Measurements from ENCODE around the gene FN1. TPM values are rescaled to one million over a fixed set of nuclear protein-coding genes. Genes with fewer than 3 reads are reported as not detected.

The FN1 gene
- total and polyA plus RNA-seq, 8 donors: 42.0 to 861 (median 252) TPM

DNA sequence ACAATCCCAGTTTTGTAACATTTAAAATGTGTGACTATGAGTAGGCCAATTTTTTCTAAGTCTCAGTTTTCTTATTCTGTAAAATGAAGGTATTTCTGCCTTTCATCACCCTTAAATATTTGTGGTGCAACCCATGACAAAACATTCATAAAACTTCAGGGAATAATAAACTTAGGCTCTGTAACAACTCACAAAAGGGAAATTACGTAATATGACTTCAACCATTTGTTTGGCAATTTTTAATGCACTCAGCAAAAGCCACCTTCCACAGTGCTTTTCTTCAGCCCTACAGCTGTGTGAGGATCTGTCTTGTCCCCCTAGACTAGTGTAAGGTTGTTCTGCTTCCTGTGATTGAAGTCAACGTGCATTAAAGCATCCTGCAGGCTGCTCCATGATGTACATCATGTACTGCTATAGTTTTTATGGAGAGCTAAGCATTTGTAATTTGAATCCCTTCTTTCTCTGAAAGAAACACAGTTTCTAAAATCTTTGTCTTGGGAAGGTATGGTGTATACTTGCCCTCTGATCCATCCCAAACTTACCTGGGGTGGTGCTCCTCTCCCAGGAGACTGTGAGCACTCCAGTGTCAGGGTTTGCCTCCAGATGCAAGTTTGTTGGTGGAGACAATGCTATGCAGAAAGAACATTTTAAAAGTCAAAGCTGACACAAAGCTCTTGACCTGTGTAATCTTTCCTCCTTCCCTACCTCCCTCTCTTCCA is 39.1 kb downstream of the FN1 start:
- WGBS, 5 donors: 53 to 74% (median 64%) methylated on average over 2 of the region's 2 CpGs
- Histone ChIP-seq H3K36me3 (peaks cover 0 to 75% (median 43%) of the 10 kb centered on the region in 4 donors), H3K4me3 (no peak overlapping the region), H3K27me3 (no peaks in the 10 kb centered on the region), H3K27ac (no peak overlapping the region), H3K4me1 (peaks cover 0 to 17% (median 11%) of the 10 kb centered on the region in 4 donors), H3K9me3 (no peaks in the 10 kb centered on the region)
- TF ChIP-seq EP300 (IDR thresholded peaks at IDR 0.05) (no peak), POLR2AphosphoS5 (IDR thresholded peaks at IDR 0.05) (no peak), POLR2A (IDR thresholded peaks at IDR 0.05) (no peak)
- TF ChIP-seq, protein P1, sequence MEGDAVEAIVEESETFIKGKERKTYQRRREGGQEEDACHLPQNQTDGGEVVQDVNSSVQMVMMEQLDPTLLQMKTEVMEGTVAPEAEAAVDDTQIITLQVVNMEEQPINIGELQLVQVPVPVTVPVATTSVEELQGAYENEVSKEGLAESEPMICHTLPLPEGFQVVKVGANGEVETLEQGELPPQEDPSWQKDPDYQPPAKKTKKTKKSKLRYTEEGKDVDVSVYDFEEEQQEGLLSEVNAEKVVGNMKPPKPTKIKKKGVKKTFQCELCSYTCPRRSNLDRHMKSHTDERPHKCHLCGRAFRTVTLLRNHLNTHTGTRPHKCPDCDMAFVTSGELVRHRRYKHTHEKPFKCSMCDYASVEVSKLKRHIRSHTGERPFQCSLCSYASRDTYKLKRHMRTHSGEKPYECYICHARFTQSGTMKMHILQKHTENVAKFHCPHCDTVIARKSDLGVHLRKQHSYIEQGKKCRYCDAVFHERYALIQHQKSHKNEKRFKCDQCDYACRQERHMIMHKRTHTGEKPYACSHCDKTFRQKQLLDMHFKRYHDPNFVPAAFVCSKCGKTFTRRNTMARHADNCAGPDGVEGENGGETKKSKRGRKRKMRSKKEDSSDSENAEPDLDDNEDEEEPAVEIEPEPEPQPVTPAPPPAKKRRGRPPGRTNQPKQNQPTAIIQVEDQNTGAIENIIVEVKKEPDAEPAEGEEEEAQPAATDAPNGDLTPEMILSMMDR (IDR thresholded peaks at IDR 0.05): no peak
- no peak for DNase-seq
- intact Hi-C loops (cut with DNase I; ENCODE audit: low total_unique reads): no loop called here

DNA sequence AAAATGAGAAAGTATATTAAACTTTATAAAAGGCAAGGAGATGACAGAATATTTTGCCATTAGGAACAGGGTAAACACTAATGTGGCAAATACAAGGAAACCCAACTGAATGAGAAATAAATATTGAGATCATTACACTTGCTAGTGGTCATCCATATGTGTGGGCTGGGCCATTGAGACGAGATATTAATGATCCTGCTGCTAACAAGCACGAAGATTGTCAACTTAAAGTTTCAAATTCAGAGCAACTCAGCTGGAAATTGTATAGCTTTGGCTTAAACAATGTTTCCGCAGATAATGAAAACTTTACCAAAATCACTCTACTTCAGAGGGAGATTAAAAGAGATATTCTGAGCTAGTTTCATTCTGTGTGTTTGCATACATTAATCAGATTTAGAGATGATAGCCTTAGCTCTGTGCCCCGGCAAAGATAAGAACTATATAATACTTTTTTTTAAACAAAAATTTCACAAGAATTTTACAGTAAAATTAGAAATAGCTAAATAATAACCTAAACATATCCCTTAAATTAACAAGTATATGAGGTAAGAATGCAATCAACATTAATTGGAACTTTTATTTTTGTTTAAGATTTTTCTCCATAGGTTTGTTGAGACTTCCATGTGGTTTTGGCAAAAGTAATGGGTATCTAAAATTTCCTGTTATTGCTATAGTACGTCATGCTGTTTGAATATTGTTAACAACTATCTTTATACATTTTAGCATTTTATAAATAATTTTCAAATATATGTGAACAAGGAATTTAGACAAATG is 40.0 kb downstream of the FN1 start:
- no peaks in the 10 kb centered on the region for H3K27me3 ChIP-seq
- H3K9me3 ChIP-seq: no peaks in the 10 kb centered on the region
- peaks cover 0 to 17% (median 11%) of the 10 kb centered on the region in 4 donors for H3K4me1 ChIP-seq
- intact Hi-C loops (cut with DNase I; ENCODE audit: low total_unique reads): no loop called here
- H3K27ac ChIP-seq: no peak overlapping the region
- no peak for TF ChIP-seq POLR2A (IDR thresholded peaks at IDR 0.05)
- TF ChIP-seq POLR2AphosphoS5 (IDR thresholded peaks at IDR 0.05): no peak
- TF ChIP-seq, protein P1 (IDR thresholded peaks at IDR 0.05): no peak
- no peak for TF ChIP-seq EP300 (IDR thresholded peaks at IDR 0.05)
- no peak for DNase-seq
- H3K4me3 ChIP-seq: no peak overlapping the region
- WGBS, 5 donors: 47 to 63% (median 55%) methylated on average over 5 of the region's 5 CpGs
- peaks cover 0 to 76% (median 50%) of the 10 kb centered on the region in 4 donors for H3K36me3 ChIP-seq

DNA sequence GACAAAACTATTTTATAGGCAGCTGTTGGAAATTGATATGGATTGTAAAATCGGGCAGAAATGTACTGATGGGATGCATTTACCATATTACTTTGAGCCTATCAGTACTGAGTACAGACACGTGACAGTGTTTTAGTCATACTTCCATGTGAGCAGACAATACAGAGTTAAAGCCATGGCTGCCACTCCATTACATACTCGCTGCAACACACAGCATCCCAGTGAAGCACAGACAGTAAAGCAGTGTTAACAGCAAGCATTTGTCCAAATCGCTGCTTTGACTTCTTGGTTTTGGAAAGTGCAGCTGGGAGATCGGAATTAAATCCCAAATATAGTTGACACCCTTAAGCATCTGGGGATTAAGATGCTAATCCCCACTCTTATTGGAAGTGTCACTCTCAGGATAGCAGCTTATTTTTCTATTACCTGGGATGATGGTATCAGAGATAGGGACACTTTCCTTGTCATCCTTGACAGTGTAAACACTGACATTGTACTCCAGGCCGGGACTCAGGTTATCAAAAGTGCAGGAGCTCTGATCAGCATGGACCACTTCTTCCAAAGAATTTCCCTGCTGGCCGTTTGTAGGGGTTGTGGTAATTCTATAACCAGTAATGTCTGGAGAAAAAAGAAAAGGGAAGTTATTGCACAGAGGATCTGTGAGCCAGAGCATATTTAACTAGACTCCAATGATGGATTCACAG is 41.6 kb downstream of the FN1 start:
- Histone ChIP-seq H3K9me3 (no peaks in the 10 kb centered on the region), H3K27me3 (no peaks in the 10 kb centered on the region), H3K4me1 (peaks cover 0 to 17% (median 11%) of the 10 kb centered on the region in 4 donors), H3K4me3 (no peak overlapping the region), H3K27ac (no peak overlapping the region), H3K36me3 (peaks cover 0 to 87% (median 60%) of the 10 kb centered on the region in 4 donors)
- no peak for DNase-seq
- 68 to 76% (median 72%) methylated on average over 7 of the region's 7 CpGs for WGBS, 5 donors
- intact Hi-C loops (cut with DNase I; ENCODE audit: low total_unique reads): no loop called here
- TF ChIP-seq, protein P1 (IDR thresholded peaks at IDR 0.05): no peak
- no peak for TF ChIP-seq POLR2AphosphoS5 (IDR thresholded peaks at IDR 0.05)
- no peak for TF ChIP-seq EP300 (IDR thresholded peaks at IDR 0.05)
- TF ChIP-seq POLR2A (IDR thresholded peaks at IDR 0.05): no peak

DNA sequence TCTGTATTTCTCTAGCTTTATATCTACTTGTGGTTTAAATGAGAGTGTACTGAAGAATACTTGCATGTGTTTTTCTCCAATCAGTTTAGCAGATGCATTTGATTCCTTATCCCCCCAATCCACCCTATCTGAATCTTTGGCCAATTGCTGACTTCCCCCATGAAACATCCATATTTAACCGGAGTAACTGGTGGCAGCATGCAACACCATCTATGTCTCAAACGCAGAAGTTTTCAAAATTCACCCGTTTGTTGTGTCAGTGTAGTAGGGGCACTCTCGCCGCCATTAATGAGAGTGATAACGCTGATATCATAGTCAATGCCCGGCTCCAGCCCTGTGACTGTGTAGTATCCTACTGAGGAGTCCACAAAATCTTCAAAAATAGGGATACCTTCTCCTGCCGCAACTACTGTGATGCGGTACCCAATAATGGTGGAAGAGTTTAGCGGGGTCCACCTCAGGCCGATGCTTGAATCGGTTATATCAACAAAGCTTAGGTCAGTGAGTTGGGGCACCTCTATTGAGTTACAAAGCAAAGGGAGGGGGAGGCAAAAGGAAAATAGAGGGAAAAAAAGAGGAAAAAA is 43.1 kb downstream of the FN1 start:
- Histone ChIP-seq H3K4me1 (peaks cover 0 to 12% (median 4%) of the 10 kb centered on the region in 4 donors), H3K27ac (no peak overlapping the region), H3K27me3 (no peaks in the 10 kb centered on the region), H3K36me3 (peaks cover 0 to 90% (median 64%) of the 10 kb centered on the region in 4 donors), H3K4me3 (no peak overlapping the region), H3K9me3 (no peaks in the 10 kb centered on the region)
- no peak for DNase-seq
- WGBS, 5 donors: 94 to 97% (median 96%) methylated on average over 12 of the region's 12 CpGs
- TF ChIP-seq POLR2AphosphoS5 (IDR thresholded peaks at IDR 0.05): no peak
- intact Hi-C loops (cut with DNase I; ENCODE audit: low total_unique reads): no loop called here

All from stomach (tissue), 9 donors.